H1 (cell line): ENCODE data around the gene TBX15. TPM values are rescaled to one million over a fixed set of nuclear protein-coding genes. Genes with fewer than 3 reads are reported as not detected.

Experiments used
- CTCF ChIA-PET: fragments of 300-600 bp; sonication (Branson Sonifier 250); formaldehyde crosslinking; loops from one replicate; lab custom pipeline; 2021; ENCODE audit not compliant: partially characterized antibody; lab: Charles Lee
- POLR2A ChIA-PET: fragments of 300-600 bp; sonication (Branson Sonifier 250); formaldehyde crosslinking; loops from one replicate; lab custom pipeline; 2021; ENCODE audit warnings: inconsistent platforms; ENCODE audit not compliant: partially characterized antibody; lab: Charles Lee
- DNase-seq, 2 experiments: peaks; one replicate each; pipeline versions ENCODE4 v3.0.0 to v3.0.0-alpha.2; 2010 to 2022; ENCODE audit warnings: low spot score in 2 of 2, low read depth in 1 of 2, mixed read lengths in 1 of 2
- FAIRE-seq: peaks from 2 replicates; lab custom pipeline; 2011; peaks lifted over from hg19 to GRCh38; lab: Jason Lieb, UNC
- H2AFZ ChIP-seq: 2 replicates; pipeline ENCODE4 v1.8.1; 2012; ENCODE audit warnings: low read length, inconsistent platforms
- H2AK5ac ChIP-seq: 2 replicates; pipeline ENCODE4 v1.6.1; 2013; ENCODE audit warnings: low read depth, low read length
- H2BK120ac ChIP-seq: replicated peaks from 2 replicates; pipeline ENCODE3; 2013; ENCODE audit warnings: low read depth, low read length, inconsistent platforms
- H2BK12ac ChIP-seq: 2 replicates; pipeline ENCODE4 v1.6.1; 2013; ENCODE audit warnings: low read depth, low read length
- H2BK15ac ChIP-seq: 2 replicates; pipeline ENCODE4 v1.6.1; 2013; ENCODE audit warnings: low read length
- H2BK20ac ChIP-seq: 2 replicates; pipeline ENCODE4 v1.6.1; 2013; ENCODE audit warnings: low read length
- H2BK5ac ChIP-seq: 2 replicates; pipeline ENCODE4 v1.6.1; 2013; ENCODE audit warnings: low read depth, low read length
- H3K14ac ChIP-seq: 2 replicates; pipeline ENCODE4 v1.6.1; 2013; ENCODE audit warnings: inconsistent platforms; ENCODE audit not compliant: insufficient read length
- H3K18ac ChIP-seq: 2 replicates; pipeline ENCODE4 v1.6.1; 2013; ENCODE audit warnings: low read length; ENCODE audit errors: extremely low read depth
- H3K23ac ChIP-seq: 2 replicates; pipeline ENCODE4 v1.6.1; 2013; ENCODE audit warnings: inconsistent platforms; ENCODE audit not compliant: insufficient read length
- H3K23me2 ChIP-seq: 2 replicates; pipeline ENCODE4 v1.6.1; 2013; ENCODE audit warnings: low read depth, low read length
- H3K27ac ChIP-seq: 2 replicates; pipeline ENCODE4 v1.6.1; 2011; ENCODE audit warnings: low read depth, low read length, inconsistent platforms
- H3K27me3 ChIP-seq, 4 experiments: replicated peaks in 1 of 4; 1 replicate in 1 of 4; 2 replicates in 3 of 4; pipeline versions ENCODE4 v1.6.1 to v1.8.1; 2011 to 2013; ENCODE audit warnings: low read length in 3 of 4, mild to moderate bottlenecking in 3 of 4, inconsistent platforms in 2 of 4, mixed read lengths in 2 of 4, moderate library complexity in 1 of 4; ENCODE audit not compliant: control insufficient read depth in 3 of 4, insufficient read depth in 3 of 4; ENCODE audit errors: extremely low read depth in 1 of 4
- H3K36me3 ChIP-seq, 4 experiments: 2 replicates each; pipeline versions ENCODE4 v1.6.1 to v1.8.1; 2011 to 2013; ENCODE audit warnings: mild to moderate bottlenecking in 4 of 4, low read length in 3 of 4, moderate library complexity in 2 of 4, control low read depth in 1 of 4, inconsistent platforms in 1 of 4; ENCODE audit not compliant: insufficient read depth in 4 of 4, control insufficient read depth in 2 of 4
- H3K4ac ChIP-seq: replicated peaks from 2 replicates; pipeline ENCODE3; 2013; ENCODE audit warnings: low read length, low read depth, mixed read lengths, inconsistent platforms; ENCODE audit not compliant: insufficient read length
- H3K4me1 ChIP-seq, 4 experiments: replicated peaks in 1 of 4; 1 replicate in 1 of 4; 2 replicates in 3 of 4; pipeline versions ENCODE4 v1.6.1 to v1.8.1; 2011 to 2013; ENCODE audit warnings: low read length in 3 of 4, inconsistent platforms in 2 of 4, mixed read lengths in 1 of 4; ENCODE audit not compliant: insufficient read depth in 4 of 4, control insufficient read depth in 3 of 4
- H3K4me2 ChIP-seq, 2 experiments: 2 replicates each; pipeline versions ENCODE4 v1.6.1 to v1.8.1; 2011 to 2013; ENCODE audit warnings: low read depth in 2 of 2, low read length in 2 of 2, control low read depth in 1 of 2, inconsistent platforms in 1 of 2, mild to moderate bottlenecking in 1 of 2; ENCODE audit not compliant: insufficient read depth in 1 of 2
- H3K4me3 ChIP-seq, 4 experiments: fragments of 200-600, 300-600 bp in 1 of 4; sonication (generic), shearing (Covaris generic), sonication (Bioruptor Twin) in 1 of 4; 2 replicates each; pipeline versions ENCODE4 v1.5.1 to v1.8.1; 2011 to 2016; ENCODE audit warnings: low read length in 4 of 4, low read depth in 3 of 4, control low read depth in 2 of 4, inconsistent platforms in 2 of 4, mild to moderate bottlenecking in 2 of 4, mixed read lengths in 1 of 4, moderate library complexity in 1 of 4; ENCODE audit not compliant: insufficient read depth in 2 of 4; ENCODE audit errors: extremely low read depth in 1 of 4
- H3K56ac ChIP-seq: replicated peaks from 2 replicates; pipeline ENCODE3; 2013; ENCODE audit warnings: low read depth, mild to moderate bottlenecking, mixed read lengths, low read length, inconsistent platforms; ENCODE audit not compliant: insufficient read length
- H3K79me1 ChIP-seq: 2 replicates; pipeline ENCODE4 v1.6.1; 2013; ENCODE audit warnings: low read depth, low read length, control low read depth
- H3K79me2 ChIP-seq, 2 experiments: 2 replicates each; pipeline versions ENCODE4 v1.6.1 to v1.8.1; 2012 to 2013; ENCODE audit warnings: low read length in 2 of 2, mild to moderate bottlenecking in 2 of 2, inconsistent platforms in 1 of 2; ENCODE audit not compliant: insufficient read depth in 2 of 2, control insufficient read depth in 1 of 2
- H3K9ac ChIP-seq, 4 experiments: replicated peaks in 1 of 4; 1 replicate in 1 of 4; 2 replicates in 3 of 4; pipeline versions ENCODE4 v1.6.1 to v1.8.1; 2011 to 2013; ENCODE audit warnings: low read depth in 3 of 4, low read length in 3 of 4, control low read depth in 2 of 4, mild to moderate bottlenecking in 2 of 4, moderate library complexity in 2 of 4, inconsistent platforms in 1 of 4; ENCODE audit errors: extremely low read depth in 1 of 4
- H3K9me3 ChIP-seq, 2 experiments: 2 replicates each; pipeline versions ENCODE4 v1.6.1 to v1.8.1; 2012 to 2013; ENCODE audit warnings: mild to moderate bottlenecking in 2 of 2, moderate library complexity in 2 of 2, control low read depth in 1 of 2, inconsistent platforms in 1 of 2, low read depth in 1 of 2, low read length in 1 of 2, mixed read lengths in 1 of 2; ENCODE audit not compliant: insufficient read depth in 2 of 2
- H4K20me1 ChIP-seq, 2 experiments: replicated peaks in 1 of 2; 2 replicates each; pipeline versions ENCODE3 to v1.8.1; 2011 to 2013; ENCODE audit warnings: inconsistent platforms in 2 of 2, low read length in 2 of 2, mild to moderate bottlenecking in 1 of 2; ENCODE audit not compliant: insufficient read depth in 2 of 2, control insufficient read depth in 1 of 2
- H4K5ac ChIP-seq: 2 replicates; pipeline ENCODE4 v1.6.1; 2013; ENCODE audit warnings: low read length, low read depth, mixed read lengths, inconsistent platforms; ENCODE audit not compliant: insufficient read length
- H4K8ac ChIP-seq: 2 replicates; pipeline ENCODE4 v1.8.0; 2013; ENCODE audit warnings: mild to moderate bottlenecking, moderate library complexity, low read length, inconsistent platforms; ENCODE audit not compliant: insufficient read depth; ENCODE audit errors: extremely low read depth
- H4K91ac ChIP-seq: replicated peaks from 2 replicates; pipeline ENCODE3; 2013; ENCODE audit warnings: low read length, mixed read lengths, inconsistent platforms; ENCODE audit not compliant: insufficient read length
- ASH2L ChIP-seq: fragments of 200-600, 300-600 bp; sonication (generic); IDR thresholded peaks from one replicate; pipeline ENCODE4 v1.7.1; 2017; ENCODE audit warnings: low read length
- CHD2 ChIP-seq: IDR thresholded peaks from 2 replicates; pipeline ENCODE4 v1.6.1; 2012; ENCODE audit warnings: low read length, improper control_type of control experiment
- HDAC2 ChIP-seq, 2 experiments: fragments of 300-600 bp in 1 of 2; sonication (generic) in 1 of 2; IDR thresholded peaks; 2 replicates each; pipeline ENCODE4 v1.6.1; 2011 to 2012; ENCODE audit warnings: low read depth in 2 of 2, low read length in 2 of 2, mild to moderate bottlenecking in 2 of 2, moderate library complexity in 2 of 2, borderline replicate concordance in 1 of 2, inconsistent platforms in 1 of 2
- SIRT6 ChIP-seq: IDR thresholded peaks from one replicate; pipeline ENCODE4 v1.7.1; 2012; ENCODE audit warnings: low read length, inconsistent platforms
- SP1 ChIP-seq: IDR thresholded peaks from 2 replicates; pipeline ENCODE4 v1.6.1; 2011; ENCODE audit warnings: low read depth, low read length
- SRF ChIP-seq: IDR thresholded peaks from 2 replicates; pipeline ENCODE4 v1.6.1; 2011; ENCODE audit warnings: mild to moderate bottlenecking, low read depth, low read length, moderate library complexity
- TAF7 ChIP-seq: optimal IDR thresholded peaks from 2 replicates; pipeline ENCODE3; 2011; ENCODE audit warnings: low read depth, mild to moderate bottlenecking, inconsistent platforms, low read length, moderate library complexity, borderline replicate concordance
- WGBS, 2 experiments: shearing (Covaris generic) in 1 of 2; methylation state at CpG; one replicate each; pipeline versions ENCODE4 v1.1.6 to v1.1.7; 2013 to 2015; ENCODE audit warnings: low lambda C conversion rate in 2 of 2, mixed read lengths in 2 of 2, inconsistent platforms in 1 of 2, low coverage in 1 of 2, missing lambda C conversion rate in 1 of 2; ENCODE audit not compliant: insufficient replicate concordance in 2 of 2, insufficient coverage in 1 of 2, insufficient read length in 1 of 2; ENCODE audit errors: extremely low coverage in 1 of 2, missing lambda C conversion rate in 1 of 2; 5-methylcytosine and 5-hydroxymethylcytosine counted together
- polyA plus RNA-seq, 7 experiments: library from polyadenylated mRNA; depleted of rRNA in 3 of 7; stranded (reverse) in 5 of 7; unstranded in 2 of 7; fragments of >200 nt in 5 of 7; fragments of 200-250 nt in 2 of 7; gene quantifications; 1 replicate in 5 of 7; 2 replicates in 1 of 7; 4 replicates in 1 of 7; pipeline versions ENCODE4 v1.2.1 to v1.2.3, GENCODE V29; 2011 to 2013; ENCODE audit warnings: missing spikeins in 2 of 7, mixed read lengths in 2 of 7
- total RNA-seq: library from RNA; stranded (reverse); fragmentation: NEBNext Ultra II Directional; extraction: Animal tissue kit (Norgen Biotek cat#: 25700); gene quantifications from 2 replicates; pipeline ENCODE4 v1.2.1, GENCODE V29; 2021

Gene TBX15
- total and polyA plus RNA-seq, 2 of the 8 experiments (the other 6 are each of a cell fraction or from before 2014, with no cell fraction given) = 0.14 to 0.24 TPM

DNA sequence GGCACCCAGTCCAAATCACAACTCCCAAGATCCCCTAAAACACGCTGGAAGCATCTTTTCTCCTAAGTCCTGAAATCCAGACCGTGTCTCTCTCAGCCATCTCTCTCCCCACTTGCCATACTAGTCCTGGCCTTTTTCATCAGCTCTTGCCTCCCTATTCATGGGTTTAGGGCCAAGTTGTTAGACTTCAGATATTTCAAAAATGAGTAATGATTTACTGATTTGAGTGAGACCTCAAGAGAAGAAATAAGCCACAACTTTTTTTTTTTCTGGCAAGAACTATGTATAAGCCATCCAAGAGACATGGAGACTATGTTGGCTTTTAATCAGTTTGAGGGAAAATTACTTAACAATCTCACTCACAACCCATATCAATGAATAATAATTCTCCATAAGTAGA, 62.5 kb downstream of the TBX15 start:
- peaks cover 0 to 3% (median 1%) of the 10 kb centered on the region in 4 experiments; a peak in 1 of 7 replicates for H3K4me1 ChIP-seq
- no peak overlapping the region for H3K9ac ChIP-seq
- no peaks in the 10 kb centered on the region for H3K23me2 ChIP-seq
- H3K18ac ChIP-seq = no peak overlapping the region
- no peak overlapping the region for H2BK120ac ChIP-seq
- no peaks in the 10 kb centered on the region for H4K20me1 ChIP-seq
- WGBS, 2 experiments = 38% methylated on average over 2 of the region's 2 CpGs; no CpG with 5 or more reads in 1 of the 2 experiments
- H3K14ac ChIP-seq = no peak overlapping the region
- H2BK15ac ChIP-seq = no peak overlapping the region
- no peaks in the 10 kb centered on the region for H3K79me2 ChIP-seq
- ChIA-PET POLR2A (no interaction called here), CTCF (interaction anchor here (0.7 to 0.8 kb wide), 3 partner anchors 83 to 637 kb away, joined by 3 to 4 read pairs (median 3); no protein-coding TSS in a partner anchor)
- H4K91ac ChIP-seq = no peak overlapping the region
- no peak for DNase-seq
- H4K8ac ChIP-seq = no peak overlapping the region
- no peak overlapping the region for H2AFZ ChIP-seq
- H4K5ac ChIP-seq = no peak overlapping the region
- TF ChIP-seq SIRT6 = no peak
- TF ChIP-seq HDAC2 (IDR thresholded peaks at IDR 0.05; ENCODE audit: borderline replicate concordance in 1 of 2, low read depth in 2 of 2, low read length in 2 of 2) = no peak
- no peak for TF ChIP-seq CHD2
- no peak for TF ChIP-seq SRF
- TF ChIP-seq TAF7 = no peak
- no peak for TF ChIP-seq SP1
- TF ChIP-seq ASH2L = no peak
- TF ChIP-seq, all 59 proteins: peak for 0
- Histone ChIP-seq H2BK20ac (no peak overlapping the region), H3K27me3 (no peaks in the 10 kb centered on the region), H3K4me2 (no peak overlapping the region), H3K4ac (no peak overlapping the region), H3K56ac (no peak overlapping the region), H3K79me1 (no peaks in the 10 kb centered on the region), H3K9me3 (no peaks in the 10 kb centered on the region), H2BK5ac (no peak overlapping the region), H3K27ac (no peak overlapping the region), H3K23ac (no peak overlapping the region), H3K36me3 (no peaks in the 10 kb centered on the region), H2BK12ac (no peak overlapping the region), H2AK5ac (no peak overlapping the region), H3K4me3 (no peak overlapping the region)
- no peak for FAIRE-seq
